WTC11 (cell line): Measurements from ENCODE around the gene LPIN2. TPM values are rescaled to one million over a fixed set of nuclear protein-coding genes. Genes with fewer than 3 reads are reported as not detected.

Experiments used
- ATAC-seq: fragments of 200-7000 bp; cut with Tn5 transposase; 2 replicates; pipeline ENCODE4 v1.10.0; 2021; ENCODE audit warnings: mild to moderate bottlenecking, moderate library complexity
- CTCF ChIA-PET: fragments of 300-600 bp; sonication (Branson Sonifier 250); formaldehyde crosslinking; loops from one replicate; lab custom pipeline; 2021; ENCODE audit warnings: antibody characterized with exemption; lab: Charles Lee
- POLR2A ChIA-PET: fragments of 350-600 bp; sonication (Branson Sonifier 250); formaldehyde crosslinking; loops from one replicate; lab custom pipeline; 2021; ENCODE audit warnings: antibody characterized with exemption; lab: Charles Lee
- DNase-seq: peaks from one replicate; pipeline ENCODE4 v3.0.0; 2021; ENCODE audit warnings: low spot score
- H3K27ac Mint-ChIP-seq: 2 replicates; pipeline ENCODE4 v1.8.0; 2021; ENCODE audit warnings: mixed read lengths
- H3K27me3 Mint-ChIP-seq: 2 replicates; pipeline ENCODE4 v1.8.0; 2021; ENCODE audit warnings: low read depth, mild to moderate bottlenecking, moderate library complexity, mixed read lengths
- H3K36me3 Mint-ChIP-seq: 2 replicates; pipeline ENCODE4 v1.8.0; 2021; ENCODE audit warnings: mixed read lengths
- H3K4me1 Mint-ChIP-seq: 2 replicates; pipeline ENCODE4 v1.8.0; 2022; ENCODE audit warnings: mixed read lengths
- H3K4me3 Mint-ChIP-seq: 2 replicates; pipeline ENCODE4 v1.8.0; 2021; ENCODE audit warnings: mild to moderate bottlenecking, moderate library complexity, mixed read lengths
- H3K9me3 Mint-ChIP-seq: 2 replicates; pipeline ENCODE4 v1.8.0; 2021; ENCODE audit warnings: mixed read lengths
- AR ChIP-seq: fragments of 250-450 bp; sonication (Bioruptor Pico); IDR thresholded peaks from 2 replicates; pipeline ENCODE4 v1.9.0; 2021; ENCODE audit warnings: mild to moderate bottlenecking
- ARID4B ChIP-seq: sonication (generic); formaldehyde crosslinking; IDR thresholded peaks from 2 replicates; pipeline ENCODE4 v1.8.0; 2023; ENCODE audit warnings: missing genetic modification reagents, mild to moderate bottlenecking, borderline replicate concordance
- ATF3 ChIP-seq: sonication (generic); formaldehyde crosslinking; conservative IDR thresholded peaks from 2 replicates; pipeline ENCODE4 v1.8.1; 2022; ENCODE audit warnings: mild to moderate bottlenecking, missing genetic modification reagents
- CREM ChIP-seq: sonication (generic); formaldehyde crosslinking; IDR thresholded peaks from 2 replicates; pipeline ENCODE4 v1.8.1; 2022; ENCODE audit warnings: mild to moderate bottlenecking, missing genetic modification reagents, moderate library complexity
- E2F1 ChIP-seq: sonication (generic); formaldehyde crosslinking; IDR thresholded peaks from 2 replicates; pipeline ENCODE4 v1.8.0; 2022; ENCODE audit warnings: mild to moderate bottlenecking, missing genetic modification reagents
- E2F5 ChIP-seq: sonication (generic); formaldehyde crosslinking; IDR thresholded peaks from 2 replicates; pipeline ENCODE4 v1.8.1; 2022; ENCODE audit warnings: mild to moderate bottlenecking, moderate library complexity, missing genetic modification reagents
- IRF1 ChIP-seq: sonication (generic); formaldehyde crosslinking; IDR thresholded peaks from 2 replicates; pipeline ENCODE4 v1.8.0; 2023; ENCODE audit warnings: missing genetic modification reagents
- MLX ChIP-seq: sonication (generic); formaldehyde crosslinking; IDR thresholded peaks from 2 replicates; pipeline ENCODE4 v1.8.1; 2023; ENCODE audit warnings: mild to moderate bottlenecking, missing genetic modification reagents, moderate library complexity
- NR1H2 ChIP-seq: sonication (generic); formaldehyde crosslinking; IDR thresholded peaks from 2 replicates; pipeline ENCODE4 v1.9.0; 2021; ENCODE audit warnings: mild to moderate bottlenecking, moderate library complexity, missing genetic modification reagents
- PRDM15 ChIP-seq: sonication (generic); formaldehyde crosslinking; IDR thresholded peaks from 2 replicates; pipeline ENCODE4 v1.8.0; 2022; ENCODE audit warnings: missing genetic modification reagents
- SMAD4 ChIP-seq: sonication (generic); formaldehyde crosslinking; IDR thresholded peaks from 2 replicates; pipeline ENCODE4 v1.8.0; 2022; ENCODE audit warnings: mild to moderate bottlenecking, missing genetic modification reagents
- ZMAT4 ChIP-seq: fragments of 250-450 bp; sonication (Bioruptor Pico); IDR thresholded peaks from 2 replicates; pipeline ENCODE4 v1.9.0; 2021; ENCODE audit warnings: mild to moderate bottlenecking
- ZNF219 ChIP-seq: sonication (generic); formaldehyde crosslinking; IDR thresholded peaks from 2 replicates; pipeline ENCODE4 v1.8.0; 2023; ENCODE audit warnings: missing genetic modification reagents, mild to moderate bottlenecking, borderline replicate concordance
- ZNF281 ChIP-seq: sonication (generic); formaldehyde crosslinking; IDR thresholded peaks from 2 replicates; pipeline ENCODE4 v1.8.0; 2023; ENCODE audit warnings: mild to moderate bottlenecking, missing genetic modification reagents
- ZNF396 ChIP-seq: fragments of 250-450 bp; sonication (Bioruptor Pico); IDR thresholded peaks from 2 replicates; pipeline ENCODE4 v1.8.0; 2021; ENCODE audit warnings: mild to moderate bottlenecking, moderate library complexity, borderline replicate concordance
- ZNF416 ChIP-seq: fragments of 250-450 bp; sonication (Bioruptor Pico); IDR thresholded peaks from 2 replicates; pipeline ENCODE4 v1.9.0; 2021; ENCODE audit warnings: mild to moderate bottlenecking, inconsistent platforms
- total RNA-seq: library from RNA; stranded (reverse); gene quantifications from 3 replicates; pipeline ENCODE4 v1.2.3, GENCODE V29; 2021

The LPIN2 gene
- total RNA-seq, 1 experiment from 2014 or later = 11.8 TPM

- POLR2A ChIA-PET = no interaction called here
- no peaks in the 10 kb centered on the region for H3K27me3 Mint-ChIP-seq
- no peak for ATAC-seq
- CTCF ChIA-PET = no interaction called here
- no peaks in the 10 kb centered on the region for H3K36me3 Mint-ChIP-seq
- no peaks in the 10 kb centered on the region for H3K9me3 Mint-ChIP-seq
- H3K4me1 Mint-ChIP-seq = peaks cover 33% of the 10 kb centered on the region
- no peak overlapping the region for H3K27ac Mint-ChIP-seq
- DNase-seq = no peak
- no peak overlapping the region for H3K4me3 Mint-ChIP-seq
- TF ChIP-seq AR = no peak
- TF ChIP-seq ZNF416 (CRISPR knock-in tag) = no peak
- TF ChIP-seq ZNF281 (CRISPR knock-in tag) = no peak
- TF ChIP-seq IRF1 (CRISPR knock-in tag) = no peak
- TF ChIP-seq MLX = no peak
- no peak for TF ChIP-seq CREM (CRISPR knock-in tag)
- no peak for TF ChIP-seq ATF3 (CRISPR knock-in tag)
- no peak for TF ChIP-seq E2F5 (CRISPR knock-in tag)
- TF ChIP-seq ZMAT4 (CRISPR knock-in tag) = no peak
- no peak for TF ChIP-seq SMAD4
- no peak for TF ChIP-seq NR1H2
- TF ChIP-seq ARID4B = no peak
- TF ChIP-seq PRDM15 (CRISPR knock-in tag) = no peak
- TF ChIP-seq E2F1 (CRISPR knock-in tag) = no peak
- TF ChIP-seq ZNF396 (CRISPR knock-in tag) = no peak
- no peak for TF ChIP-seq ZNF219 (CRISPR knock-in tag)
These were observed 41.0 kb downstream of the LPIN2 start for GRCh38 chr18:2971741-2972552.
